Measurements from ENCODE around the gene ZNF460. TPM values are rescaled to one million over a fixed set of nuclear protein-coding genes. Genes with fewer than 3 reads are reported as not detected.

The ZNF460 gene
- polyA plus RNA-seq, 2 of the 4 experiments (the other 2 are of a cell fraction): 0.50 to 16.1 TPM

GRCh38 chr19:57282011-57282643, 1.8 kb downstream of the ZNF460 start:
- DNase-seq (ENCODE audit: low read depth in 1 of 2, low spot score in 1 of 2): no peak
- POLR2A ChIA-PET: no interaction called here
- Histone ChIP-seq H3K4me1 (no peaks in the 10 kb centered on the region), H3K4me3 (peak overlapping the region; percentile 71; the same call in 2 of the 3 replicates), H3K4me2 (peak overlapping the region; percentile 87), H3K9me3 (peaks cover 78% of the 10 kb centered on the region), H3K27ac (no peak overlapping the region)
- 83% methylated on average over 5 of the region's 5 CpGs for WGBS (ENCODE audit: missing lambda C conversion rate)
- ATAC-seq: no peak
- CTCF ChIA-PET: no interaction called here
- no peak for TF ChIP-seq HEYL (CRISPR knock-in tag; IDR thresholded peaks at IDR 0.05)
- TF ChIP-seq E2F6 (IDR thresholded peaks at IDR 0.05; ENCODE audit: borderline replicate concordance, low read depth): 0 out of 2 replicates have a peak, but pooled peaks have one; percentile 24
- no peak for FAIRE-seq

- no peak overlapping the region for H3K27ac ChIP-seq
- ATAC-seq: no peak
- DNase-seq (ENCODE audit: low read depth in 1 of 2, low spot score in 1 of 2): no peak
- H3K4me2 ChIP-seq: no peak overlapping the region
- ChIA-PET CTCF (no interaction called here), POLR2A (no interaction called here)
- TF ChIP-seq NFE2L2 (conservative IDR thresholded peaks at IDR 0.05; ENCODE audit: low read length) (no peak), SREBF2 (IDR thresholded peaks at IDR 0.05) (no peak), REST (IDR thresholded peaks at IDR 0.05) (no peak), EP300 (IDR thresholded peaks at IDR 0.05) (no peak), MAX (IDR thresholded peaks at IDR 0.05) (no peak), ESRRA (IDR thresholded peaks at IDR 0.05; ENCODE audit: borderline replicate concordance, low read length) (no peak), ZNF302 (CRISPR knock-in tag; IDR thresholded peaks at IDR 0.05) (no peak), RNF2 (IDR thresholded peaks at IDR 0.05; ENCODE audit: borderline replicate concordance, low read depth) (no peak), RCOR1 (IDR thresholded peaks at IDR 0.05; ENCODE audit: low read depth, low read length) (no peak), BCL3 (IDR thresholded peaks at IDR 0.05) (no peak)
- peaks cover 99% of the 10 kb centered on the region for H3K9me3 ChIP-seq
- H3K4me3 ChIP-seq: no peak overlapping the region
- no peaks in the 10 kb centered on the region for H3K4me1 ChIP-seq
- no peak for FAIRE-seq
- WGBS (ENCODE audit: missing lambda C conversion rate): 96% methylated on average over 4 of the region's 4 CpGs
These were observed 8.1 kb downstream of the ZNF460 start for GRCh38 chr19:57288373-57288772.

GRCh38 chr19:57290970-57291369, 10.7 kb downstream of the ZNF460 start:
- FAIRE-seq: no peak
- Histone ChIP-seq H3K4me3 (no peak overlapping the region), H3K27ac (no peak overlapping the region), H3K4me2 (no peak overlapping the region), H3K9me3 (peaks cover 100% of the 10 kb centered on the region), H3K4me1 (no peaks in the 10 kb centered on the region)
- CTCF ChIA-PET: no interaction called here
- TF ChIP-seq TP53 (CRISPR knock-in tag; IDR thresholded peaks at IDR 0.05) (no peak), SMC3 (IDR thresholded peaks at IDR 0.05) (no peak), RARB (CRISPR knock-in tag; IDR thresholded peaks at IDR 0.05) (no peak), ZFP36 (IDR thresholded peaks at IDR 0.05; ENCODE audit: borderline replicate concordance, partially characterized antibody) (no peak), MAFK (IDR thresholded peaks at IDR 0.05; ENCODE audit: partially characterized antibody) (no peak), HOXB5 (CRISPR knock-in tag; IDR thresholded peaks at IDR 0.05) (no peak), GATA3 (IDR thresholded peaks at IDR 0.05; ENCODE audit: borderline replicate concordance) (no peak), CEBPB (IDR thresholded peaks at IDR 0.05) (no peak), FOXS1 (CRISPR knock-in tag; IDR thresholded peaks at IDR 0.05) (no peak), MAZ (IDR thresholded peaks at IDR 0.05; ENCODE audit: borderline replicate concordance, low read depth, low read length) (no peak), RNF2 (IDR thresholded peaks at IDR 0.05; ENCODE audit: borderline replicate concordance, low read depth) (no peak)
- peak in 1 of 2 experiments; percentile 72; a peak in 2 of 6 replicates for ATAC-seq
- WGBS (ENCODE audit: missing lambda C conversion rate): 94% methylated on average over 11 of the region's 11 CpGs
- POLR2A ChIA-PET: no interaction called here
- peak in 1 of 2 experiments; percentile 39 for DNase-seq (ENCODE audit: low read depth in 1 of 2, low spot score in 1 of 2)

Data from A549 (cell line).